ENCODE results near the gene MCU. TPM values are rescaled to one million over a fixed set of nuclear protein-coding genes. Genes with fewer than 3 reads are reported as not detected.

The MCU gene
- total RNA-seq, 1 donor from 2014 or later: 66.3 TPM

GRCh38 chr10:72846238-72846637 lies 154.3 kb downstream of the MCU start:
- no peak for TF ChIP-seq CTCF (IDR thresholded peaks at IDR 0.05)
- no peak for TF ChIP-seq EZH2 (IDR thresholded peaks at IDR 0.05)
- no peak for TF ChIP-seq EZH2phosphoT487 (IDR thresholded peaks at IDR 0.05)
- Mint-ChIP-seq H3K27me3 (ENCODE audit: insufficient read depth, low read depth) (no peaks in the 10 kb centered on the region), H3K9me3 (no peaks in the 10 kb centered on the region)

GRCh38 chr10:72847681-72848080 lies 155.7 kb downstream of the MCU start:
- Histone ChIP-seq H2AFZ (replicated peaks) (no peak overlapping the region), H3K27ac (no peak overlapping the region), H3K79me2 (ENCODE audit: low read depth) (no peaks in the 10 kb centered on the region), H3K9me3 (ENCODE audit: low read depth) (no peaks in the 10 kb centered on the region), H3K4me1 (no peaks in the 10 kb centered on the region), H3K9ac (no peak overlapping the region), H3K27me3 (no peaks in the 10 kb centered on the region), H3K4me2 (no peak overlapping the region), H4K20me1 (ENCODE audit: low read depth) (no peaks in the 10 kb centered on the region), H3K4me3 (no peak overlapping the region), H3F3A (ENCODE audit: low read depth) (no peaks in the 10 kb centered on the region), H3K36me3 (no peaks in the 10 kb centered on the region)
- H3K36me3 Mint-ChIP-seq: peaks cover 10% of the 10 kb centered on the region
- H3K4me3 Mint-ChIP-seq: no peak overlapping the region
- no peaks in the 10 kb centered on the region for H3K9me3 Mint-ChIP-seq
- no peaks in the 10 kb centered on the region for H3K27me3 Mint-ChIP-seq (ENCODE audit: insufficient read depth, low read depth)
- H3K27ac Mint-ChIP-seq: no peak overlapping the region
- no peak for TF ChIP-seq EZH2 (IDR thresholded peaks at IDR 0.05)
- TF ChIP-seq CTCF (IDR thresholded peaks at IDR 0.05): no peak
- no peak for TF ChIP-seq EZH2phosphoT487 (IDR thresholded peaks at IDR 0.05)
- H3K4me1 Mint-ChIP-seq: no peaks in the 10 kb centered on the region
- DNase-seq (ENCODE audit: low spot score): no peak

More at GRCh38 chr10:72846238-72846637, 154.3 kb downstream of the MCU start:
- H3K4me3 Mint-ChIP-seq: no peak overlapping the region
- H3K4me1 Mint-ChIP-seq: no peaks in the 10 kb centered on the region
- no peaks in the 10 kb centered on the region for H3K4me1 ChIP-seq
- no peak overlapping the region for H3K4me2 ChIP-seq
- no peaks in the 10 kb centered on the region for H3K79me2 ChIP-seq (ENCODE audit: low read depth)
- H3K4me3 ChIP-seq: no peak overlapping the region
- H2AFZ ChIP-seq (replicated peaks): no peak overlapping the region
- H3F3A ChIP-seq (ENCODE audit: low read depth): no peaks in the 10 kb centered on the region
- no peaks in the 10 kb centered on the region for H3K9me3 ChIP-seq (ENCODE audit: low read depth)
- H3K36me3 ChIP-seq: no peaks in the 10 kb centered on the region
- no peak for DNase-seq (ENCODE audit: low spot score)
- no peak overlapping the region for H3K9ac ChIP-seq
- H4K20me1 ChIP-seq (ENCODE audit: low read depth): no peaks in the 10 kb centered on the region
- H3K36me3 Mint-ChIP-seq: peaks cover 8% of the 10 kb centered on the region
- no peaks in the 10 kb centered on the region for H3K27me3 ChIP-seq
- H3K27ac ChIP-seq: no peak overlapping the region
- no peak overlapping the region for H3K27ac Mint-ChIP-seq

GRCh38 chr10:72850861-72851260 lies 158.9 kb downstream of the MCU start:
- H3K9me3 Mint-ChIP-seq: no peaks in the 10 kb centered on the region
- H3K79me2 ChIP-seq (ENCODE audit: low read depth): no peaks in the 10 kb centered on the region
- no peak for TF ChIP-seq CTCF (IDR thresholded peaks at IDR 0.05)
- no peak for TF ChIP-seq EZH2 (IDR thresholded peaks at IDR 0.05)
- TF ChIP-seq EZH2phosphoT487 (IDR thresholded peaks at IDR 0.05): no peak
- H3K27ac ChIP-seq: no peak overlapping the region
- H3K9ac ChIP-seq: no peak overlapping the region
- H3K4me3 Mint-ChIP-seq: no peak overlapping the region
- no peaks in the 10 kb centered on the region for H3K4me1 Mint-ChIP-seq
- H4K20me1 ChIP-seq (ENCODE audit: low read depth): no peaks in the 10 kb centered on the region
- no peak for DNase-seq (ENCODE audit: low spot score)
- H3F3A ChIP-seq (ENCODE audit: low read depth): no peaks in the 10 kb centered on the region
- H2AFZ ChIP-seq (replicated peaks): no peak overlapping the region
- no peak overlapping the region for H3K4me3 ChIP-seq
- H3K36me3 ChIP-seq: no peaks in the 10 kb centered on the region
- peaks cover 10% of the 10 kb centered on the region for H3K36me3 Mint-ChIP-seq
- no peak overlapping the region for H3K27ac Mint-ChIP-seq
- no peak overlapping the region for H3K4me2 ChIP-seq
- no peaks in the 10 kb centered on the region for H3K9me3 ChIP-seq (ENCODE audit: low read depth)
- H3K27me3 ChIP-seq: no peaks in the 10 kb centered on the region
- no peaks in the 10 kb centered on the region for H3K4me1 ChIP-seq
- H3K27me3 Mint-ChIP-seq (ENCODE audit: insufficient read depth, low read depth): no peaks in the 10 kb centered on the region

Data from neural progenitor cell (in vitro differentiated cells).